ENCODE measurements around the gene PSME2.

Gene PSME2

DNA sequence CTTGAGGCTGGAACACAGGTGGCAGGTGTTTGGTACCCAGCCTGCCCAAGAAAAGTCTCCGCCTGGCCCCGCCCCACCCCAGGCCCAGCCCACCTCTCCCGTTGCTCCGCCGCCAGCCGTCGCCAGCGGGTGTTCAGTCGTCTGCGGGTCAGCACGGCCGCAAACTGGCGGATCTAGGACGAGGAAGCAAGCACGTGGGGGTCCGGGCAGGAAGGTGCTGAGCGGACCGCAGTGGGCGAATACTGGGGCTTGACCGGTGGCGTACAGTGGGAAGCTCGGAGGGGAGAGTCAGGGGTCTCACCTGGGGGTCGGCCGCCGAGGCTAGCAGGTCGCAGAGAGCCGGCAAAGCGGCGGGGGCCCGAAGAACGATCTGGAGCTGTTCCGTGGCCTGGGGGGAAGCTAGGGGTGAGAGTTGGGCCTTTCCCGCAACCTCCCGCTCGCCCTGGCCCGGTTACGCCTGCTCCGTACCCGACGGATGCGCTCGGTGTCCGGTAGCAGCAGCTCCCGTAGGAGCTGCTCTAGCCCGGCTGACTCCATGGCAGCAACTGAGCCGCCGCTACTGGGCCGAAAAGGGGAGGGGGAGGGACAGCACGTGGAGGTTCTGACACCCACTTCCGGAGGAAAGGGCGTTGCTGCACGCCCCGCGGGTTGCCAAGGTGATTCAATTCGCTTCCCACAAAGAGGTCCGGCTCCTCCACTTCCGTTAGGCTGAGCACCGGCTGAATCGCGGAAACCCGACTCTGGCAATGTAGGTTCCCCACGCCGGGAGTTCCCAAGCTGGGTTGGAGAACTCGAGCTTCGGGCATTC is 42.0 kb upstream of the PSME2 start, which contains the start of gene IPO4 (continued):
- TF ChIP-seq, protein P1, sequence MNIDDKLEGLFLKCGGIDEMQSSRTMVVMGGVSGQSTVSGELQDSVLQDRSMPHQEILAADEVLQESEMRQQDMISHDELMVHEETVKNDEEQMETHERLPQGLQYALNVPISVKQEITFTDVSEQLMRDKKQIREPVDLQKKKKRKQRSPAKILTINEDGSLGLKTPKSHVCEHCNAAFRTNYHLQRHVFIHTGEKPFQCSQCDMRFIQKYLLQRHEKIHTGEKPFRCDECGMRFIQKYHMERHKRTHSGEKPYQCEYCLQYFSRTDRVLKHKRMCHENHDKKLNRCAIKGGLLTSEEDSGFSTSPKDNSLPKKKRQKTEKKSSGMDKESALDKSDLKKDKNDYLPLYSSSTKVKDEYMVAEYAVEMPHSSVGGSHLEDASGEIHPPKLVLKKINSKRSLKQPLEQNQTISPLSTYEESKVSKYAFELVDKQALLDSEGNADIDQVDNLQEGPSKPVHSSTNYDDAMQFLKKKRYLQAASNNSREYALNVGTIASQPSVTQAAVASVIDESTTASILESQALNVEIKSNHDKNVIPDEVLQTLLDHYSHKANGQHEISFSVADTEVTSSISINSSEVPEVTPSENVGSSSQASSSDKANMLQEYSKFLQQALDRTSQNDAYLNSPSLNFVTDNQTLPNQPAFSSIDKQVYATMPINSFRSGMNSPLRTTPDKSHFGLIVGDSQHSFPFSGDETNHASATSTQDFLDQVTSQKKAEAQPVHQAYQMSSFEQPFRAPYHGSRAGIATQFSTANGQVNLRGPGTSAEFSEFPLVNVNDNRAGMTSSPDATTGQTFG (tag by site-specific recombination; IDR thresholded peaks at IDR 0.05; ENCODE audit: borderline replicate concordance), result peak; percentile 92; the same call in 1 of the 2 replicates
- TF ChIP-seq YY2 (tag by site-specific recombination; IDR thresholded peaks at IDR 0.05) (0 out of 2 replicates have a peak, but pooled peaks have one; percentile 60), ZNF335 (tag by site-specific recombination; conservative IDR thresholded peaks at IDR 0.05) (peak; percentile 82), ZNF768 (tag by site-specific recombination; IDR thresholded peaks at IDR 0.05) (no peak), SP3 (tag by site-specific recombination; IDR thresholded peaks at IDR 0.05) (peak; percentile 90), ZFP3 (tag by site-specific recombination; IDR thresholded peaks at IDR 0.05; ENCODE audit: low read depth) (no peak), ZNF549 (tag by site-specific recombination; IDR thresholded peaks at IDR 0.05) (no peak), PRDM6 (tag by site-specific recombination; IDR thresholded peaks at IDR 0.05) (0 out of 2 replicates have a peak, but pooled peaks have one; percentile 15), KLF7 (tag by site-specific recombination; IDR thresholded peaks at IDR 0.05; ENCODE audit: borderline replicate concordance) (peak; percentile 98), YY1 (tag by site-specific recombination; IDR thresholded peaks at IDR 0.05) (peak; percentile 71; the same call in 1 of the 2 replicates), ZNF350 (tag by site-specific recombination; IDR thresholded peaks at IDR 0.05) (no peak), ZEB2 (tag by site-specific recombination; IDR thresholded peaks at IDR 0.05) (peak; percentile 79), ZNF138 (tag by site-specific recombination; IDR thresholded peaks at IDR 0.05; ENCODE audit: borderline replicate concordance) (no peak), WT1 (tag by site-specific recombination; IDR thresholded peaks at IDR 0.05) (peak; percentile 72), ZNF214 (tag by site-specific recombination; IDR thresholded peaks at IDR 0.05; ENCODE audit: borderline replicate concordance) (no peak), ZNF132 (tag by site-specific recombination; IDR thresholded peaks at IDR 0.05; ENCODE audit: borderline replicate concordance) (no peak), ZNF785 (tag by site-specific recombination; IDR thresholded peaks at IDR 0.05) (no peak), ZNF112 (tag by site-specific recombination; IDR thresholded peaks at IDR 0.05) (no peak), ZBTB7A (tag by site-specific recombination; IDR thresholded peaks at IDR 0.05; ENCODE audit: low read depth) (0 out of 2 replicates have a peak, but pooled peaks have one; percentile 17), ZNF184 (tag by site-specific recombination; IDR thresholded peaks at IDR 0.05) (peak; percentile 89; the same call in 1 of the 2 replicates), ZNF416 (tag by site-specific recombination; IDR thresholded peaks at IDR 0.05) (no peak), ZNF677 (tag by site-specific recombination; IDR thresholded peaks at IDR 0.05) (no peak), ZNF626 (tag by site-specific recombination; IDR thresholded peaks at IDR 0.05) (no peak)
- TF ChIP-seq, protein P2, sequence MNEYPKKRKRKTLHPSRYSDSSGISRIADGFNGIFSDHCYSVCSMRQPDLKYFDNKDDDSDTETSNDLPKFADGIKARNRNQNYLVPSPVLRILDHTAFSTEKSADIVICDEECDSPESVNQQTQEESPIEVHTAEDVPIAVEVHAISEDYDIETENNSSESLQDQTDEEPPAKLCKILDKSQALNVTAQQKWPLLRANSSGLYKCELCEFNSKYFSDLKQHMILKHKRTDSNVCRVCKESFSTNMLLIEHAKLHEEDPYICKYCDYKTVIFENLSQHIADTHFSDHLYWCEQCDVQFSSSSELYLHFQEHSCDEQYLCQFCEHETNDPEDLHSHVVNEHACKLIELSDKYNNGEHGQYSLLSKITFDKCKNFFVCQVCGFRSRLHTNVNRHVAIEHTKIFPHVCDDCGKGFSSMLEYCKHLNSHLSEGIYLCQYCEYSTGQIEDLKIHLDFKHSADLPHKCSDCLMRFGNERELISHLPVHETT (tag by site-specific recombination; IDR thresholded peaks at IDR 0.05), result peak; percentile 99
- TF ChIP-seq, protein P3, sequence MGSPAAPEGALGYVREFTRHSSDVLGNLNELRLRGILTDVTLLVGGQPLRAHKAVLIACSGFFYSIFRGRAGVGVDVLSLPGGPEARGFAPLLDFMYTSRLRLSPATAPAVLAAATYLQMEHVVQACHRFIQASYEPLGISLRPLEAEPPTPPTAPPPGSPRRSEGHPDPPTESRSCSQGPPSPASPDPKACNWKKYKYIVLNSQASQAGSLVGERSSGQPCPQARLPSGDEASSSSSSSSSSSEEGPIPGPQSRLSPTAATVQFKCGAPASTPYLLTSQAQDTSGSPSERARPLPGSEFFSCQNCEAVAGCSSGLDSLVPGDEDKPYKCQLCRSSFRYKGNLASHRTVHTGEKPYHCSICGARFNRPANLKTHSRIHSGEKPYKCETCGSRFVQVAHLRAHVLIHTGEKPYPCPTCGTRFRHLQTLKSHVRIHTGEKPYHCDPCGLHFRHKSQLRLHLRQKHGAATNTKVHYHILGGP (tag by site-specific recombination; IDR thresholded peaks at IDR 0.05), result no peak
- TF ChIP-seq, protein P4, sequence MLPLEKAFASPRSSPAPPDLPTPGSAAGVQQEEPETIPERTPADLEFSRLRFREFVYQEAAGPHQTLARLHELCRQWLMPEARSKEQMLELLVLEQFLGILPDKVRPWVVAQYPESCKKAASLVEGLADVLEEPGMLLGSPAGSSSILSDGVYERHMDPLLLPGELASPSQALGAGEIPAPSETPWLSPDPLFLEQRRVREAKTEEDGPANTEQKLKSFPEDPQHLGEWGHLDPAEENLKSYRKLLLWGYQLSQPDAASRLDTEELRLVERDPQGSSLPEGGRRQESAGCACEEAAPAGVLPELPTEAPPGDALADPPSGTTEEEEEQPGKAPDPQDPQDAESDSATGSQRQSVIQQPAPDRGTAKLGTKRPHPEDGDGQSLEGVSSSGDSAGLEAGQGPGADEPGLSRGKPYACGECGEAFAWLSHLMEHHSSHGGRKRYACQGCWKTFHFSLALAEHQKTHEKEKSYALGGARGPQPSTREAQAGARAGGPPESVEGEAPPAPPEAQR (tag by site-specific recombination; IDR thresholded peaks at IDR 0.05), result 0 out of 2 replicates have a peak, but pooled peaks have one; percentile 83
- TF ChIP-seq, protein P5, sequence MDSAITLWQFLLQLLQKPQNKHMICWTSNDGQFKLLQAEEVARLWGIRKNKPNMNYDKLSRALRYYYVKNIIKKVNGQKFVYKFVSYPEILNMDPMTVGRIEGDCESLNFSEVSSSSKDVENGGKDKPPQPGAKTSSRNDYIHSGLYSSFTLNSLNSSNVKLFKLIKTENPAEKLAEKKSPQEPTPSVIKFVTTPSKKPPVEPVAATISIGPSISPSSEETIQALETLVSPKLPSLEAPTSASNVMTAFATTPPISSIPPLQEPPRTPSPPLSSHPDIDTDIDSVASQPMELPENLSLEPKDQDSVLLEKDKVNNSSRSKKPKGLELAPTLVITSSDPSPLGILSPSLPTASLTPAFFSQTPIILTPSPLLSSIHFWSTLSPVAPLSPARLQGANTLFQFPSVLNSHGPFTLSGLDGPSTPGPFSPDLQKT (IDR thresholded peaks at IDR 0.05; ENCODE audit: borderline replicate concordance, low read depth, low read length), result no peak
- TF ChIP-seq, protein P6, sequence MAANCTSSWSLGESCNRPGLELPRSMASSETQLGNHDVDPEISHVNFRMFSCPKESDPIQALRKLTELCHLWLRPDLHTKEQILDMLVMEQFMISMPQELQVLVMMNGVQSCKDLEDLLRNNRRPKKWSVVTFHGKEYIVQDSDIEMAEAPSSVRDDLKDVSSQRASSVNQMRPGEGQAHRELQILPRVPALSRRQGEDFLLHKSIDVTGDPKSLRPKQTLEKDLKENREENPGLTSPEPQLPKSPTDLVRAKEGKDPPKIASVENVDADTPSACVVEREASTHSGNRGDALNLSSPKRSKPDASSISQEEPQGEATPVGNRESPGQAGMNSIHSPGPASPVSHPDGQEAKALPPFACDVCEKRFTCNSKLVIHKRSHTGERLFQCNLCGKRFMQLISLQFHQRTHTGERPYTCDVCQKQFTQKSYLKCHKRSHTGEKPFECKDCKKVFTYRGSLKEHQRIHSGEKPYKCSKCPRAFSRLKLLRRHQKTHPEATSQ (tag by site-specific recombination; IDR thresholded peaks at IDR 0.05), result peak; percentile 89
